SK-N-SH treated with all-trans-retinoic acid at 6 μM for 48 hours (cell line): ENCODE data around the gene CHAF1A.

Experiments
- ATAC-seq: fragments of 200-7000 bp; cut with Tn5 transposase; 3 replicates; pipeline ENCODE4 v1.9.1; 2020; ENCODE audit warnings: mild to moderate bottlenecking, moderate library complexity
- ARNTL ChIP-seq: fragments of 450-650 bp; formaldehyde crosslinking; IDR thresholded peaks from 2 replicates; pipeline ENCODE4 v1.5.0; 2020; ENCODE audit warnings: low read depth, mild to moderate bottlenecking, moderate library complexity, borderline replicate concordance
- BACH2 ChIP-seq: fragments of 250-450 bp; sonication (Bioruptor Pico); IDR thresholded peaks from 2 replicates; pipeline ENCODE4 v1.9.0; 2021; ENCODE audit warnings: mild to moderate bottlenecking, borderline replicate concordance
- CREB5 ChIP-seq: fragments of 250-450 bp; sonication (Bioruptor Pico); IDR thresholded peaks from 2 replicates; pipeline ENCODE4 v1.5.1; 2020; ENCODE audit warnings: low read depth, mild to moderate bottlenecking, moderate library complexity
- CSRNP3 ChIP-seq: fragments of 250-450 bp; sonication (Bioruptor Pico); IDR thresholded peaks from 2 replicates; pipeline ENCODE4 v1.5.1; 2021; ENCODE audit warnings: mild to moderate bottlenecking, moderate library complexity
- ESRRG ChIP-seq: fragments of 250-450 bp; sonication (Bioruptor Pico); IDR thresholded peaks from 2 replicates; pipeline ENCODE4 v1.6.1; 2021; ENCODE audit warnings: mild to moderate bottlenecking
- ISL1 ChIP-seq: fragments of 250-450 bp; sonication (Bioruptor Pico); IDR thresholded peaks from 2 replicates; pipeline ENCODE4 v2.1.2; 2022; ENCODE audit warnings: mild to moderate bottlenecking, moderate library complexity
- OSR1 ChIP-seq: fragments of 250-450 bp; sonication (Bioruptor Pico); IDR thresholded peaks from 2 replicates; pipeline ENCODE4 v1.8.0; 2022; ENCODE audit warnings: moderate library complexity, mild to moderate bottlenecking, inconsistent platforms
- PATZ1 ChIP-seq: fragments of 250-450 bp; sonication (Bioruptor Pico); IDR thresholded peaks from 2 replicates; pipeline ENCODE4 v1.8.0; 2020; ENCODE audit warnings: mild to moderate bottlenecking, moderate library complexity, borderline replicate concordance
- POU6F1 ChIP-seq: fragments of 250-450 bp; sonication (Bioruptor Pico); IDR thresholded peaks from 2 replicates; pipeline ENCODE4 v1.8.0; 2021; ENCODE audit warnings: low read depth, mild to moderate bottlenecking, moderate library complexity, borderline replicate concordance
- PPARA ChIP-seq: fragments of 250-450 bp; sonication (Bioruptor Pico); IDR thresholded peaks from 2 replicates; pipeline ENCODE4 v1.5.0; 2020; ENCODE audit warnings: mild to moderate bottlenecking, borderline replicate concordance
- SNAI2 ChIP-seq: fragments of 250-450 bp; sonication (Bioruptor Pico); IDR thresholded peaks from 2 replicates; pipeline ENCODE4 v1.5.0; 2020; ENCODE audit warnings: mild to moderate bottlenecking, moderate library complexity
- TOX ChIP-seq: fragments of 250-450 bp; sonication (Bioruptor Pico); IDR thresholded peaks from 2 replicates; pipeline ENCODE4 v1.8.0; 2021; ENCODE audit warnings: mild to moderate bottlenecking, moderate library complexity, borderline replicate concordance
- TSHZ2 ChIP-seq: fragments of 250-450 bp; sonication (Bioruptor Pico); IDR thresholded peaks from 2 replicates; pipeline ENCODE4 v1.5.0; 2020; ENCODE audit warnings: mild to moderate bottlenecking, moderate library complexity
- ZC3H10 ChIP-seq: fragments of 250-450 bp; sonication (Bioruptor Pico); IDR thresholded peaks from 2 replicates; pipeline ENCODE4 v1.5.1; 2021; ENCODE audit warnings: mild to moderate bottlenecking, moderate library complexity
- ZFP3 ChIP-seq: fragments of 250-450 bp; sonication (Bioruptor Pico); IDR thresholded peaks from 2 replicates; pipeline ENCODE4 v1.5.0; 2020; ENCODE audit warnings: mild to moderate bottlenecking, moderate library complexity
- ZFP30 ChIP-seq: fragments of 450-650 bp; formaldehyde crosslinking; IDR thresholded peaks from 2 replicates; pipeline ENCODE4 v1.5.0; 2022; ENCODE audit warnings: mild to moderate bottlenecking, moderate library complexity
- ZNF565 ChIP-seq: fragments of 450-650 bp; formaldehyde crosslinking; conservative IDR thresholded peaks from 2 replicates; pipeline ENCODE4 v1.5.0; 2020; ENCODE audit warnings: low read depth, mild to moderate bottlenecking, moderate library complexity
- ZNF8 ChIP-seq: fragments of 450-650 bp; formaldehyde crosslinking; IDR thresholded peaks from 2 replicates; pipeline ENCODE4 v1.5.0; 2020; ENCODE audit warnings: mild to moderate bottlenecking, moderate library complexity

The CHAF1A gene

GRCh38 chr19:4390567-4391305 is 11.7 kb upstream of the CHAF1A start:
- ATAC-seq = no peak
- TF ChIP-seq ZFP3 (CRISPR knock-in tag) (no peak), ARNTL (no peak), PATZ1 (no peak), SNAI2 (CRISPR knock-in tag) (no peak), OSR1 (CRISPR knock-in tag) (no peak), ISL1 (CRISPR knock-in tag) (no peak), TOX (CRISPR knock-in tag) (no peak)

GRCh38 chr19:4391306-4391693 is 11.1 kb upstream of the CHAF1A start:
- TF ChIP-seq ZFP30 (CRISPR knock-in tag) (no peak), ISL1 (CRISPR knock-in tag) (no peak), OSR1 (CRISPR knock-in tag) (no peak), PPARA (CRISPR knock-in tag) (no peak), ARNTL (no peak), ZNF565 (CRISPR knock-in tag) (no peak), BACH2 (CRISPR knock-in tag) (no peak)
- ATAC-seq = no peak

- TF ChIP-seq ZC3H10 (CRISPR knock-in tag) (no peak), BACH2 (CRISPR knock-in tag) (no peak), ZFP30 (CRISPR knock-in tag) (no peak), TSHZ2 (no peak), ARNTL (no peak), ZNF565 (CRISPR knock-in tag) (no peak)
- ATAC-seq = no peak; the same call in 2 of the 3 replicates
Measured at GRCh38 chr19:4391701-4392483, 10.5 kb upstream of the CHAF1A start.

GRCh38 chr19:4393947-4394590 is 8.4 kb upstream of the CHAF1A start:
- TF ChIP-seq ESRRG (CRISPR knock-in tag) = no peak
- no peak for TF ChIP-seq CREB5 (CRISPR knock-in tag)
- ATAC-seq = no peak

GRCh38 chr19:4396949-4397783 is 5.3 kb upstream of the CHAF1A start:
- no peak for ATAC-seq
- TF ChIP-seq ARNTL = no peak
- no peak for TF ChIP-seq CSRNP3 (CRISPR knock-in tag)
- TF ChIP-seq CREB5 (CRISPR knock-in tag) = no peak
- no peak for TF ChIP-seq ISL1 (CRISPR knock-in tag)
- no peak for TF ChIP-seq SNAI2 (CRISPR knock-in tag)
- no peak for TF ChIP-seq PPARA (CRISPR knock-in tag)
- no peak for TF ChIP-seq ZNF565 (CRISPR knock-in tag)
- TF ChIP-seq POU6F1 (CRISPR knock-in tag) = no peak
- no peak for TF ChIP-seq ZNF8 (CRISPR knock-in tag)
